Stimulated activated CD4-positive, alpha-beta T cell treated with anti-CD3 and anti-CD28 coated beads, Interleukin-15, amount 100 ng/mL, for 48 hours (primary cell): ENCODE measurements around the gene CAMK2D.
"Not testable (repeated sequence)": the region's sequence is repeated elsewhere in the genome, so short reads cannot be mapped to it uniquely, and the experiment has no call there.

Experiments used
- DNase-seq, 2 donors: peaks; one replicate each; pipeline ENCODE4 v3.0.0-alpha.2; 2020; ENCODE audit warnings: low read depth in 2 of 2

The CAMK2D gene

GRCh38 chr4:113730467-113731216 lies 30.9 kb downstream of the CAMK2D start:
- no peak for DNase-seq

GRCh38 chr4:113727802-113728201 lies 33.7 kb downstream of the CAMK2D start:
- no peak for DNase-seq

- no peak for DNase-seq
Measured at GRCh38 chr4:113725963-113726362, 35.6 kb downstream of the CAMK2D start.

- DNase-seq = no peak
Measured at GRCh38 chr4:113718252-113718651, 43.3 kb downstream of the CAMK2D start.

- DNase-seq = no peak
Measured at GRCh38 chr4:113711883-113712662, 49.5 kb downstream of the CAMK2D start.

GRCh38 chr4:113708250-113708649 lies 53.3 kb downstream of the CAMK2D start:
- DNase-seq = no peak

- DNase-seq = no peak
Measured at GRCh38 chr4:113707048-113707447, 54.5 kb downstream of the CAMK2D start.

- not testable (repeated sequence) for DNase-seq
Measured at GRCh38 chr4:113705097-113705496, 56.4 kb downstream of the CAMK2D start.

GRCh38 chr4:113702596-113702995 lies 58.9 kb downstream of the CAMK2D start:
- DNase-seq = not testable (repeated sequence)

- no peak for DNase-seq
Measured at GRCh38 chr4:113701169-113701568, 60.4 kb downstream of the CAMK2D start.

GRCh38 chr4:113700602-113701150 lies 60.9 kb downstream of the CAMK2D start:
- no peak for DNase-seq

GRCh38 chr4:113699772-113700171 lies 61.8 kb downstream of the CAMK2D start:
- no peak for DNase-seq

GRCh38 chr4:113697429-113697828 lies 64.1 kb downstream of the CAMK2D start:
- no peak for DNase-seq

GRCh38 chr4:113695328-113696169 lies 66.0 kb downstream of the CAMK2D start:
- DNase-seq = no peak

- no peak for DNase-seq
Measured at GRCh38 chr4:113694008-113694407, 67.5 kb downstream of the CAMK2D start.

- DNase-seq = no peak
Measured at GRCh38 chr4:113692809-113693411, 68.6 kb downstream of the CAMK2D start.

- DNase-seq = no peak
Measured at GRCh38 chr4:113691676-113692075, 69.9 kb downstream of the CAMK2D start.

GRCh38 chr4:113689394-113689793 lies 72.1 kb downstream of the CAMK2D start:
- no peak for DNase-seq

GRCh38 chr4:113687067-113687718 lies 74.3 kb downstream of the CAMK2D start:
- no peak for DNase-seq

- not testable (repeated sequence) for DNase-seq
Measured at GRCh38 chr4:113685157-113685556, 76.4 kb downstream of the CAMK2D start.

GRCh38 chr4:113684534-113685091 lies 76.9 kb downstream of the CAMK2D start:
- DNase-seq = peak in 1 of 2 donors; percentile 21
